GM12878 (cell line): ENCODE measurements around the gene SMCO4. TPM values are rescaled to one million over a fixed set of nuclear protein-coding genes. Genes with fewer than 3 reads are reported as not detected.

ENCODE experiments used
- ATAC-seq: fragments of 200-7000 bp; cut with Tn5 transposase; 3 replicates; pipeline ENCODE4 v1.9.1; 2020; ENCODE audit warnings: mild to moderate bottlenecking, moderate library complexity
- BruUV-seq: library from RNA; stranded (reverse); fragments of 400-500 nt; replicated peaks from 2 replicates; lab custom pipeline; 2021; lab: Mats Ljungman, UMichigan
- CTCF ChIA-PET: fragments of 300-600 bp; sonication (Branson Sonifier 250); formaldehyde crosslinking; extraction: SDS; loops from one replicate; lab custom pipeline; 2021; ENCODE audit warnings: inconsistent platforms; lab: Yijun Ruan, JAX
- POLR2A ChIA-PET: fragments of 350-600 bp; formaldehyde crosslinking; extraction: SDS; loops from one replicate; lab custom pipeline; 2021; ENCODE audit warnings: inconsistent platforms; lab: Charles Lee
- RAD21 ChIA-PET: fragments of 300-600 bp; sonication (Branson Sonifier 250); formaldehyde crosslinking; loops from one replicate; lab custom pipeline; 2023; ENCODE audit warnings: antibody characterized with exemption; ENCODE audit not compliant: unreplicated experiment; lab: Charles Lee
- SMC1A ChIA-PET: fragments of 300-600 bp; sonication (Branson Sonifier 250); formaldehyde crosslinking; loops from one replicate; lab custom pipeline; 2023; ENCODE audit not compliant: unreplicated experiment, uncharacterized antibody; lab: Charles Lee
- DNase-seq: peaks from one replicate; pipeline ENCODE4 v3.0.0-alpha.2; 2011; ENCODE audit warnings: low read depth, low spot score
- FAIRE-seq: peaks from 3 replicates; lab custom pipeline; 2011; peaks lifted over from hg19 to GRCh38; lab: Jason Lieb, UNC
- H2AFZ ChIP-seq: 2 replicates; pipeline ENCODE4 v1.6.0; 2011; ENCODE audit warnings: low read depth, low read length, control low read depth; ENCODE audit not compliant: control insufficient read depth
- H3K27ac ChIP-seq: 2 replicates; pipeline ENCODE4 v1.5.1; 2011; ENCODE audit warnings: control low read depth; ENCODE audit not compliant: control insufficient read depth, insufficient read depth
- H3K27me3 ChIP-seq, 2 experiments: replicated peaks in 1 of 2; 2 replicates each; pipeline versions ENCODE4 v1.6.0 to v1.6.1; 2011; ENCODE audit warnings: low read length in 1 of 2; ENCODE audit not compliant: control insufficient read depth in 2 of 2, insufficient read depth in 2 of 2
- H3K36me3 ChIP-seq, 2 experiments: 2 replicates each; pipeline ENCODE4 v1.5.1; 2011; ENCODE audit warnings: low read length in 1 of 2; ENCODE audit not compliant: control insufficient read depth in 2 of 2, insufficient read depth in 2 of 2
- H3K4me1 ChIP-seq: 2 replicates; pipeline ENCODE4 v1.6.1; 2011; ENCODE audit warnings: mild to moderate bottlenecking, low read length, moderate library complexity, mixed read lengths; ENCODE audit not compliant: control insufficient read depth, insufficient read depth
- H3K4me2 ChIP-seq: 2 replicates; pipeline ENCODE4 v1.6.0; 2011; ENCODE audit warnings: control low read depth; ENCODE audit not compliant: control insufficient read depth, insufficient read depth
- H3K4me3 ChIP-seq: fragments of 200-600 bp; sonication (generic); 2 replicates; pipeline ENCODE4 v1.5.1; 2016
- H3K79me2 ChIP-seq: 2 replicates; pipeline ENCODE4 v1.6.0; 2011; ENCODE audit warnings: low read length; ENCODE audit not compliant: control insufficient read depth, insufficient read depth
- H3K9ac ChIP-seq: 2 replicates; pipeline ENCODE4 v1.8.0; 2011; ENCODE audit warnings: low read length, control low read depth, mixed read lengths; ENCODE audit not compliant: control insufficient read depth, insufficient read depth
- H3K9me3 ChIP-seq: replicated peaks from 3 replicates; pipeline ENCODE4 v1.5.1; 2011; ENCODE audit warnings: mild to moderate bottlenecking, low read length; ENCODE audit not compliant: control insufficient read depth, insufficient read depth
- H4K20me1 ChIP-seq: 2 replicates; pipeline ENCODE4 v1.6.0; 2011; ENCODE audit not compliant: control insufficient read depth, insufficient read depth
- CHD1 ChIP-seq: IDR thresholded peaks from 2 replicates; pipeline ENCODE4 v1.6.1; 2012; ENCODE audit warnings: low read depth, low read length, improper control_type of control experiment
- CHD4 ChIP-seq: fragments of 200-600 bp; sonication (generic); IDR thresholded peaks from 2 replicates; pipeline ENCODE4 v1.6.1; 2016; ENCODE audit warnings: mild to moderate bottlenecking
- DPF2 ChIP-seq: fragments of 450-650 bp; IDR thresholded peaks from 2 replicates; pipeline ENCODE4 v1.6.1; 2017; ENCODE audit warnings: mild to moderate bottlenecking
- EGR1 ChIP-seq, 2 experiments: IDR thresholded peaks; 1 replicate in 1 of 2; 2 replicates in 1 of 2; pipeline ENCODE4 v1.6.1; 2011 to 2012; ENCODE audit warnings: low read depth in 2 of 2, low read length in 2 of 2, borderline replicate concordance in 1 of 2, mild to moderate bottlenecking in 1 of 2, moderate library complexity in 1 of 2
- HDAC2 ChIP-seq: fragments of 200-600 bp; sonication (generic); IDR thresholded peaks from 2 replicates; pipeline ENCODE4 v1.6.1; 2017
- IKZF2 ChIP-seq, 2 experiments: fragments of 450-650 bp; IDR thresholded peaks; 2 replicates each; pipeline ENCODE4 v1.6.1; 2017; ENCODE audit warnings: mild to moderate bottlenecking in 2 of 2, moderate library complexity in 2 of 2
- IRF5 ChIP-seq: fragments of 450-650 bp; IDR thresholded peaks from 2 replicates; pipeline ENCODE4 v1.6.1; 2017; ENCODE audit warnings: borderline replicate concordance
- LARP7 ChIP-seq: fragments of 450-650 bp; IDR thresholded peaks from 2 replicates; pipeline ENCODE4 v1.6.1; 2017; ENCODE audit warnings: mild to moderate bottlenecking
- MYB ChIP-seq: fragments of 150-350 bp; IDR thresholded peaks from 2 replicates; pipeline ENCODE4 v1.6.1; 2014; ENCODE audit warnings: mild to moderate bottlenecking, low read depth, low read length, borderline replicate concordance
- MYC ChIP-seq: IDR thresholded peaks from 2 replicates; pipeline ENCODE4 v1.6.1; 2011; ENCODE audit warnings: mild to moderate bottlenecking, low read length, moderate library complexity, inconsistent platforms; ENCODE audit not compliant: insufficient read depth, insufficient replicate concordance, insufficient read length, severe bottlenecking
- NFIC ChIP-seq: IDR thresholded peaks from 2 replicates; pipeline ENCODE4 v1.6.1; 2012; ENCODE audit warnings: low read depth, mild to moderate bottlenecking, inconsistent platforms, low read length, moderate library complexity
- SIX5 ChIP-seq: IDR thresholded peaks from 2 replicates; pipeline ENCODE4 v1.6.1; 2011; ENCODE audit warnings: mild to moderate bottlenecking, low read depth, low read length, moderate library complexity; ENCODE audit not compliant: severe bottlenecking
- STAT3 ChIP-seq: IDR thresholded peaks from 2 replicates; pipeline ENCODE4 v1.6.1; 2011; ENCODE audit warnings: low read depth, low read length, improper control_type of control experiment
- ZNF217 ChIP-seq: fragments of 450-650 bp; IDR thresholded peaks from 2 replicates; pipeline ENCODE4 v1.6.1; 2017; ENCODE audit warnings: antibody characterized with exemption, mild to moderate bottlenecking
- WGBS: methylation state at CpG from one replicate; pipeline ENCODE4 v1.1.6; 2016; ENCODE audit warnings: low lambda C conversion rate; ENCODE audit not compliant: insufficient replicate concordance, insufficient coverage; ENCODE audit errors: missing lambda C conversion rate; 5-methylcytosine and 5-hydroxymethylcytosine counted together
- in situ Hi-C: fragments of 300-500 bp; cut with MboI; formaldehyde crosslinking; loops from 9 replicates; pipeline ENCODE4 v1.14.3; 2018; ENCODE audit warnings: mixed read lengths
- intact Hi-C: fragments of 100-400 bp; cut with micrococcal nuclease; formaldehyde crosslinking; loops from one replicate; pipeline ENCODE4 v1.14.2; 2022; ENCODE audit not compliant: unreplicated experiment
- polyA plus RNA-seq, 11 experiments: library from polyadenylated mRNA; depleted of rRNA in 4 of 11; unstranded in 6 of 11; stranded (reverse) in 5 of 11; fragments of >200 nt; fragmentation: Nextera tagmentation in 4 of 11; fragmentation: Illumina TruSeq in 1 of 11; extraction: Ambion mirVana in 4 of 11; extraction: Trizol in 1 of 11; gene quantifications; 1 replicate in 1 of 11; 2 replicates in 10 of 11; pipeline versions ENCODE4 v1.2.1 to v1.2.3, GENCODE V29; 2011 to 2016; ENCODE audit warnings: inconsistent platforms in 2 of 11, missing spikeins in 2 of 11, low read depth in 1 of 11
- total RNA-seq, 4 experiments: library from RNA; depleted of rRNA in 3 of 4; stranded (reverse); fragments of >200 nt in 3 of 4; fragmentation: Illumina TruSeq in 1 of 4; extraction: Trizol in 1 of 4; gene quantifications; 2 replicates each; pipeline versions ENCODE4 v1.2.1 to v1.2.3, GENCODE V29; 2013 to 2021

SMCO4 gene
- total and polyA plus RNA-seq, 10 of the 15 experiments (the other 5 are each of a cell fraction or from before 2014, with no cell fraction given) = 3.6 to 59.9 (median 27.9) TPM

GRCh38 chr11:93480756-93481155, 62.4 kb downstream of the SMCO4 start:
- no peak overlapping the region for H3K4me2 ChIP-seq
- SMC1A ChIA-PET = no interaction called here

More at GRCh38 chr11:93480756-93481155, 62.4 kb downstream of the SMCO4 start:
- intact Hi-C loops (no loop called here), in situ Hi-C loops (no loop called here)
- no TSS peak for BruUV-seq
- POLR2A ChIA-PET = no interaction called here
- Histone ChIP-seq H2AFZ (no peak overlapping the region), H3K79me2 (no peaks in the 10 kb centered on the region), H3K27ac (no peak overlapping the region), H3K9me3 (no peaks in the 10 kb centered on the region), H3K4me3 (no peak overlapping the region), H3K9ac (no peak overlapping the region), H4K20me1 (no peaks in the 10 kb centered on the region), H3K4me1 (no peaks in the 10 kb centered on the region), H3K36me3 (peaks cover 0 to 11% of the 10 kb centered on the region in 2 experiments; a peak in 2 of 4 replicates), H3K27me3 (no peaks in the 10 kb centered on the region)
- WGBS = 100% methylated on average over 1 of the region's 1 CpG
- CTCF ChIA-PET = no interaction called here
- no peak for TF ChIP-seq STAT3
- no peak for TF ChIP-seq SIX5
- TF ChIP-seq CHD1 = no peak
- no peak for TF ChIP-seq IKZF2 (IDR thresholded peaks at IDR 0.05)
- no peak for TF ChIP-seq MYB
- no peak for TF ChIP-seq MYC
- TF ChIP-seq DPF2 = no peak
- no peak for TF ChIP-seq EGR1 (IDR thresholded peaks at IDR 0.05; ENCODE audit: borderline replicate concordance in 1 of 2, low read depth in 2 of 2, low read length in 2 of 2)
- no peak for TF ChIP-seq CHD4
- no peak for TF ChIP-seq ZNF217
- TF ChIP-seq LARP7 = no peak
- no peak for TF ChIP-seq IRF5
- TF ChIP-seq NFIC = no peak
- no peak for TF ChIP-seq HDAC2
- ATAC-seq (no peak), FAIRE-seq (no peak), DNase-seq (no peak)
- RAD21 ChIA-PET = no interaction called here
